Gastrocnemius medialis (tissue), 4 donors: ENCODE results near the gene LRG1.

ENCODE experiments used
- CTCF ChIP-seq, 5 experiments: fragments of 450-650 bp in 3 of 5; fragments of 200-600 bp in 2 of 5; sonication (generic) in 2 of 5; IDR thresholded peaks in 4 of 5; conservative IDR thresholded peaks in 1 of 5; 1 replicate in 4 of 5; 2 replicates in 1 of 5; pipeline ENCODE4 v1.5.1; 2016 to 2019; ENCODE audit warnings: antibody characterized with exemption in 5 of 5, mild to moderate bottlenecking in 3 of 5, moderate library complexity in 3 of 5
- POLR2A ChIP-seq, 2 donors: fragments of 450-650 bp; IDR thresholded peaks; one replicate each; pipeline ENCODE4 v1.6.1; 2017; ENCODE audit warnings: antibody characterized with exemption in 2 of 2, mild to moderate bottlenecking in 2 of 2, moderate library complexity in 2 of 2

GRCh38 chr19:4580021-4580901, 40.4 kb upstream of the LRG1 start:
- TF ChIP-seq POLR2A (IDR thresholded peaks at IDR 0.05), result no peak
- no peak for TF ChIP-seq CTCF (IDR thresholded peaks at IDR 0.05 in 4 of 5, conservative IDR thresholded peaks at IDR 0.05 in 1 of 5)
